Central memory CD4-positive, alpha-beta T cell (primary cell): ENCODE measurements around the gene NNMT.

Source experiments
- DNase-seq: peaks from one replicate; pipeline ENCODE4 v3.0.0; 2022

NNMT gene

GRCh38 chr11:114285599-114285998 is 10.6 kb upstream of the NNMT start:
- DNase-seq = no peak

DNA sequence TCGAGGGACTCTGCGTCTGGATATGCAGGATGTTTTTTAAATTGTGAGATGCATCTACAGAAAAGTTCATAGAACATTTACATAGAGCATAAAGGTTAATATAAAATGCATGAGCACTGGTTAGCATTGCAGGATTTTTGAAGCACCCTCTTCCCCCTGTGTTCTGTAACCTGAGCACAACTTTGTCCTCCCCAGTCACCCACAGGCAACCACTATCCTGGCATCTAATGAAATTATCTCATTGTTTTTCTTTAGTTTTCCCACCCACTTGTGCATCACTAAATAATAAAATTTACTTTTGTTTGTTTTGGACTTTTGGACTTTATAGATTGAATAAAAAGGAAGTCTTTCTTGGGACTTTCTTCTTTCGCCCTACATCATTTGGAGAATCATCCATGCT is 10.0 kb upstream of the NNMT start:
- no peak for DNase-seq

- DNase-seq = no peak
These were observed 9.0 kb upstream of the NNMT start for GRCh38 chr11:114287154-114287553.

GRCh38 chr11:114288136-114288535 is 8.1 kb upstream of the NNMT start:
- no peak for DNase-seq

DNA sequence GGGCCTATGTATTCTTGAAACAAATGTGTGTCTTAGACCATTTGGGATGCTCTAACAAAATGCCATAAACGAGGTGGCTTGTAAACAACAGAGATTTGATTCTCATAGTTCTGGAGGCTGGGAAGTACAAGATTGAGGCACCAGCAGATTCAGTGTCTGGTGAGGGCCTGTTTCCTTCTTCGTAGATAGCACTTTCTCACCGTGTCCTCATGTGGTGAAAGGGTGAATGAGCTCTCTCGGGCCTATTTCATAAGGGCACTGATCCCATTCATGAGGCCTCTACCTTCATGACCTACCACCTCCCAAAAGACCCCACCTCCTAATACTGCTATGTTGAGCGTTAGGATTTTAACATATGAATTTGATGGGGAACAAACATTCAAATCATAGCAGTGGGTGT is 6.4 kb upstream of the NNMT start:
- no peak for DNase-seq

GRCh38 chr11:114290503-114291235 is 5.5 kb upstream of the NNMT start:
- no peak for DNase-seq

- DNase-seq = no peak
These were observed 4.8 kb upstream of the NNMT start for GRCh38 chr11:114291381-114291780.

DNA sequence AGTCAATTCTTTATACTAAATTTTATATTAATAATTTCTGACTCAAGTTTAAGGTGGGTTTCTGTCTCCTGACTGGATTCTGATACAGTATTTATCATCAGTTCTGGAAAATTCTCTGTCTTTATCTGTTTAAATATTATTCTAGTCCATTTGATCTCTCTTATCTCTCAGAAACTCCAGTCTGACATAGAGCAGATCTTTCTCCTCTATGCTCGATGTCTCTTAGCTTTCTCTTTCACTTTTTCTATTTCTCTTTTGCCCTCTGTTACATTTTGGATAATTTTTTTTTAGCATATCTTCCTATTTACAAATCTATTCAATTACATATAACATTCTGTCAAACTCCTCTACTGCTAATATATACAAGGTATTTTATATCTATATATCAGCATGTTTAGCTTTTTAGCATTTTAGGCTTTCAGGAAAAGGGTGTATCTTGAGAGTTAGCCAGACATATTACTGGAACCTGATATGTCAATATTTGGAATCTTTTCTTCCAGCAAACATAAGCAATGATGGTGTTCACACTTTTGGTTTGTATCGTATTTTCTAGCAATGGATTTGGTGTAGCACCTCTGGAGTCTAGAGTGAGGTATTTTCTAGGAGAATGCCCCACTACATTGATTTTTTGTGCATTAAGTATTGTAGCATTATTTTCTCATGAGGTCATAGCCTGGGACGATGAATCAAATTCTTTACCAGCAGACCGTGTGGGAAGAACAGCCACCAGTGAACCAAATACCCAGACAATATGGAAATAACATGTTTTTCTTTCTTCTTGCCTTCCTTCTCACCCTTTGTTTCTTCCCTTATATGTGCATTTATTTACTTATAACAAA is 4.1 kb upstream of the NNMT start:
- no peak for DNase-seq

DNA sequence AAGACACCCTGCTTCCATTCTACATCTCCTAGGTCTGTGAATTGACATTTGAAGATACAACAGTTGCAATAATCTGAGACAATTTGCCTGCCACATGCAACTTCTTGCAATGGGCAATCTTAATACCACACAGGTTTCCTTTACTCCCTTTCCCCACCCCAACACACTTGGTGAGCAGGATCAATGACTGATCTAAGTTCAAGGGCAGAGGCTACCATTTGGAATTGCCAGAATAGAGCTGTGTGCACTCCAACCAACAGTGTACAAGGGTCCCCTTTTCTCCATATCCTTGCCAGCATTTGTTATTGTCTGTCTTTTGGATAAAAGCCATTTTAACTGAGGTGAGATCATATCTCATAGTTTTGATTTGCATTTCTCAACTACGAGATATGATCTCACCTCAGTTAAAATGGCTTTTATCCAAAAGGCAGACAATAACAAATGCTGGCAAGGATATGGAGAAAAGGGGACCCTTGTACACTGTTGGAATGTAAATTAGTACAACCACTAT is 2.9 kb upstream of the NNMT start:
- DNase-seq = no peak

DNA sequence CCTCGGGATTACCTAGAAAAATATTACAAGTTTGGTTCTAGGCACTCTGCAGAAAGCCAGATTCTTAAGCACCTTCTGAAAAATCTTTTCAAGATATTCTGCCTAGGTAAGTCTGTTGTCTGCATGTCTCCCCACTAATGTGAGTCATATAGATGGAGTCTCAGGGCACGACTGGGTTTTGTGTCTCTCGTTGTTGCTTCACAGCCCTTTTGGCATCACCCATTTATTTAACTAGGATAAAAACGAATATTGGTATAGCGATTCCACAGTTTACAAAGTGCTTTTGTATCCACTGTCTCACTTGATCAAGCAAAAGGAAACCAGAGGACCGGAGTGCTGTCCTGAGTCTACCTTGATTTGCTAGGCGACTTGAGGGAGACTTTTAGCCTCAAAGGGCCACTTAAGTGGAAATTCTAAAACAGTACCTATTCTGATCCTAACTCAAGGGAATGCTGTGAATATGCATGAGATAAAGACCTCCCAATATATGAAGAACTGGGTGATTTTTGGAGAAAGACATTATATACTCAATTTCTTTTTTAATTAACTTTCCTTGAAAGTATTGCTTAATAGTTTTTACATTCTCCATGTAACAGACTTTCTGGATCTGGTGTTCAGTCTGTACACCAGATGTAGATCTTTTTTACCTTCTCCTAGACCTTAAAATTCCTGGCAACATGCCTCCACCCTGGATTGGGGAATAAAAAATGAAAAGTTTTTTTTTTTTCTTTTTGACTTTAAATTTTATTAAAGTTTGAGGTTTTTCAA is 590 bp downstream of the NNMT start:
- no peak for DNase-seq

- no peak for DNase-seq
These were observed 1.9 kb downstream of the NNMT start for GRCh38 chr11:114297806-114298709.

DNA sequence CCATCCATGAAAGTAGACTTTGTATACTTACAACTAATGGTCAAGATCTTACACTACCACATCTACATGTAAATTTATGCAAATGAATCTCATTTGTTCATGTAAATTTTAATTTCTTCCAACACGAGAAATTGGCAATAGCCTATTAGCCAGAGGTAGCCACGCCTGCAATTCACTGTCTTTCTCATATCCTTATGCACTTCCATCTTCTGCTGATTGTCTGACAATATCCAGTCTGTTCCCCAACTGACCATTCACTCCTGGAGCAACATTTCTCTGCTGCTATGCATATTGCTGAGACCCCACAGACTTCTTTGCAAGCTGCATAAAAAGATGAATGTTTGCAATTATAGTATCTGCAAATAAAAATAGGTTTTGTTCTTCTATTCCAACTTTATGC is 2.5 kb downstream of the NNMT start:
- DNase-seq = no peak

DNA sequence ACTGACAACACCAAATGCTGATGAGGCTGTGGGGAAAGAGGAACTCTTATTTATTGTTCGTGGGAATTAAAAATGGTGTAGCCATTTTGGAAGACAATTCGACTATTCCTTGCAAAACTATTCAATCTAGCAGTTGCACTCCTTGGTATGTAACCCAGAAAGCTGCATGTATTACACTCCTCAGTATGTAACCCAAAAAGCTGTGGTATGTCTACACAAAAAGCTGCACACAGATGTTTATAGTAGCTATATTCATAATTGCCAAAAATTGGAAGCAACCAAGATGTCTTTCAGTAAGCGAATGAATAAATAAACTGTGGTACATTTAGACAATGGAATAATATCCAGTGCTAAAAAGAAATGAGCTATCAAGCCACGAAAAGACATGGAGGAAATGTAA is 4.9 kb downstream of the NNMT start:
- DNase-seq = no peak

DNA sequence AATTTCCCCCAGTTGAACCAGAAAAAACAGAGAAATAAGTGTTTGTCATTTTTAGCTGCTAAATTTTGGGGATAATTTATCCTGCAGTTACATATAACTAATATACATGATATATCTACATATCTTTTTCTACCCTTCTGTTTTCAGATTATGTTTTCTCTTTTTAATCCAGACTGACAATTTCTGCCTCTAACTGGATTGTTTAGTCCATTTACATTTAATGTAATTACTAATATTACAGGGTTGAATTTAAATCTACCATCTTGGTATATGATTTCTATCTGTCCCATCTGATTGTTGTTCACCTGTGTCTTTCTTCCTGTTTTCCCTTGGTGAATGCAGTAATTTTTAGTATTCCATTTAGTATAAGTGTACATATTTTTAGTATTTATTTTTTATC is 5.7 kb downstream of the NNMT start:
- DNase-seq = no peak

DNA sequence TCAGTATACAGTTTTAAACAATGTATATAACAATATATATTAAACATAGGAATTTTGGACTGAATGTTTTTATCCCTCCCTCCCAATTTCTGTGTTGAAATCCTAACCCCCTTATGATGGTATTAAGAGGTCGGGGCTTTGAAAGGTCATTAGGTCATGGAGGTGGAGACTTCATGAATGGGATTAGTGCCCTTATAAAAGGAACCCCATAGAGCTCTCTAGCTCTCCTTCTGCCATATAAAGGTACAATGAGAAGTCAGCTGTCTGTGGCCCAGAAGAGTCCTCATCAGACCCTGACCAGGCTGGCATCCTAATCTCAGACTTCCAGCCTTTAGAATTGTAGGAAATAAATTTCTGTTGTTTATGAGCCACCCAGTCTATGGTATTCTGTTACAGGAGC is 6.5 kb downstream of the NNMT start:
- no peak for DNase-seq

GRCh38 chr11:114304065-114304464 is 7.9 kb downstream of the NNMT start:
- no peak for DNase-seq

DNA sequence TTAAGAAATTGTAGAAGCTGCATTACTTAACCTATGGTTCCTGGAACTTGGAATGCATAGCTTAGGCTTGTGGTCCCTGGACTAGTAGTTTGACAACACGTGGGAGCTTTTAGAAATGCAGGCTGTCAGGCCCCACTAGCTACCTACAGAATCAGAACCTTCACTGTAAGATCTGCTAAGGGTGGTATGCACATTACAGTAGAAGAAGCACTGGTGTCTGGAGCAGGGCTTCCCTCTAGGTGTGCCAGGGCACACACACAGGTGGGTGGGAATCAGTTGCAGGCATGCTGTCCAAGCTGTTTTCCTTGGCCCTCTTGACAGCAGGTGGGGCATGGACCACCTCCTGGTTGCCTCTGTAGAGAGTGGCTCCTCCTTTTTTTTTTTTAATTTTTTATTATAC is 8.8 kb downstream of the NNMT start:
- no peak for DNase-seq

- no peak for DNase-seq
These were observed 11.5 kb downstream of the NNMT start for GRCh38 chr11:114307524-114308203.

GRCh38 chr11:114308689-114309089 is 12.5 kb downstream of the NNMT start:
- DNase-seq = no peak

DNA sequence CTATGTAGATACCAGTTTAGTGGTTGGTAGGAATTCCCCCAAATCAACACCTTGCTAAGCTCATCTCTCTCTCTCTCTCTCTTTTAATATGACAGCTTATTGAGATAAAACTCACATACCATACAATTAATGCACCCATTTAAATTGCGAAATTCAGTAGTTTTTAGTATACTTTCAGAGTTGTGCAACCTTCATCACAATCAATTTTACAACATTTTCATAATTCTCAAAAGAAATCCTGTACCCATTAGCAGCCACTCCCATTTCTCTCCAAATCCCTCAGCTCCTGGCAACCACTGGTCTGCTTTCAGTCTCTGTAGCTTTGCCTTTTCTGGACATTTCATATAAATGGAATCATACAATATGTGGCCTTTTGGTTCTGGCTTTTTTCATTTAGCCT is 13.3 kb downstream of the NNMT start:
- no peak for DNase-seq

DNA sequence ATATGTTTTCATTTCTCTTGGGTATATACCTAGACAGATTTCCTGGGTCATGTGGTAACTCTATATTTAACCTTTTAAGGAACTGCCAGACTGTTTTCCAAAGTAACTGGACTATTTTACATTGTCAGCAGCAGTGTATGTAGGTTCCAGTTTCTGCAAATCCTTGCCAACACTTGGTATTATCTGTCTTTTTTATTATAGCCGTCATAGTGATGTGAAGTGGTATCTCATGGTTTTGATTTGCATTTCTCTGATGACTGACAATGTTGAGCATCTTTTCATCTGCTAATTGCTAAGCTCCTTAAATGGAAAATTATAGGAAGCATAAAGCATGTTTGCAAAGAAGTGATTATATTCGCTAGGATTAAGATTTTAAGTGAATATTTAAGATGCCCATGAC is 13.9 kb downstream of the NNMT start:
- DNase-seq = no peak

GRCh38 chr11:114311946-114312345 is 15.7 kb downstream of the NNMT start:
- DNase-seq = no peak
